Kidney tubule cell (primary cell): ENCODE data around the gene VCP.

Experiments used
- DNase-seq: peaks from one replicate; pipeline ENCODE4 v3.0.0-alpha.2; 2018; ENCODE audit warnings: low spot score

The VCP gene

GRCh38 chr9:35103660-35104191 lies 31.3 kb upstream of the VCP start:
- DNase-seq = no peak

DNA sequence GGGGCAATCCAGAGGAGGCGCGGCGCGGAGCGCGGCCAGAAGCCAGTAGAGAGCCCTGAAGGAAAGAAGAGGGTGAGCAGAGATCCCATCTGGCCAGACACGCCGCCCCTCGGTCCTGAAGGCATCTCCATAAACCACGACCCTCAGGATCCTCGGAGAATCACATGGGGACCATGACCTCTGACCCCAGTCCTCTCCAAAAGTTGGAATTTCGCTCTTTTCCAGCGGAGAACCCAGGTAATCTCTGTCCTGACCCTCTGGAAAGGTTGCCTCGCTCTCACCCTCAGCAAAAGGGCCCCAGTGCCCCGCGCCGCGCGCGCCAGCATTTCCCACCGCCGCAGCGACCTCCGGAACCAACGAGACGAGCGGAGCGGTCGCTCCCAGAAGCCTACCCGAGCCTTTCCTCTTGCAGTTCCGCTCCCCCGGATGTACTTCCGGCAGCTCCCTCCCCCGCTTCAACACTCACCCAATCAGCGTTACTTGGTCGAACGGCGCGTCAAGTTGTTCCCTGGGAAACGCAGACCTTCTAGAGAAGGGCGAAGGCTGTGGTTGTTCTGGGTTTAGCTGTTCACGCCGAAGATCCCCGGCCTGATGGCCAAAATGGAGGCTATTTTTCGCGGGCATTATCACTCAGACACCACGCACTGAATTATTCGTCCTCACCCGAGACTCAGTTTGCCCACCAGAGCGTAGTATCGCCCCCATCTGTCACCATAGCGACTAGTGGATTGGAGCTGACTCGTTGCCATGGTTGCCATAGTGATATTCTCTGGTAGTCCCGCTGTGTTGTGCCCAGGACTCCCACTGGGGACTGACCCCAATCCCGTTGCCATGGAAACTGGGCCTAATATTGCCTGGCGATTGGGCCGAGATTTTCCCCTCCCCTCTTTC lies 30.6 kb upstream of the VCP start, which contains the start of gene STOML2:
TSS of gene STOML2 (minus strand) at position 363 of the 891 bp plus-strand sequence. CDS start at position 326, 37 bp downstream.
- DNase-seq = peak; percentile 96

GRCh38 chr9:35102465-35102768 lies 30.0 kb upstream of the VCP start:
- DNase-seq = peak; percentile 19

DNA sequence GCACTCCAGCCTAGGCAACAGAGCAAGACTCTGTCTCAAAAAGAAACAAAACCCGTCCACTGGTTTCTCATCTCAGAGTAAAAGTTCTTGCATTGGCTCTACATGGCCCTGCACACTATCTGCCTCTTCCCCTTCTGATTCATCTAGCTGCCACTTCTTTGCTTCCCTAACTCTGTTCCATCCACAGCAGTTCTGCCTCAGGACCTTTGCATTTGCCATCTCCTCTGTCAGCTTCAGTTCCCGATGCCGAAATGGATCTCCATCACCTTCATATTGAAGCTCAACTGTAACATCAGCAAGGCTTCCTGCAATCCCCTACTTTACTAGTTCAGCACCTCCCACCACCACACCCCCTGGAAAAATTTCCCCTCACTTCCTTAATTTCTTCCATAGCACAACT lies 25.1 kb upstream of the VCP start:
- DNase-seq = no peak

DNA sequence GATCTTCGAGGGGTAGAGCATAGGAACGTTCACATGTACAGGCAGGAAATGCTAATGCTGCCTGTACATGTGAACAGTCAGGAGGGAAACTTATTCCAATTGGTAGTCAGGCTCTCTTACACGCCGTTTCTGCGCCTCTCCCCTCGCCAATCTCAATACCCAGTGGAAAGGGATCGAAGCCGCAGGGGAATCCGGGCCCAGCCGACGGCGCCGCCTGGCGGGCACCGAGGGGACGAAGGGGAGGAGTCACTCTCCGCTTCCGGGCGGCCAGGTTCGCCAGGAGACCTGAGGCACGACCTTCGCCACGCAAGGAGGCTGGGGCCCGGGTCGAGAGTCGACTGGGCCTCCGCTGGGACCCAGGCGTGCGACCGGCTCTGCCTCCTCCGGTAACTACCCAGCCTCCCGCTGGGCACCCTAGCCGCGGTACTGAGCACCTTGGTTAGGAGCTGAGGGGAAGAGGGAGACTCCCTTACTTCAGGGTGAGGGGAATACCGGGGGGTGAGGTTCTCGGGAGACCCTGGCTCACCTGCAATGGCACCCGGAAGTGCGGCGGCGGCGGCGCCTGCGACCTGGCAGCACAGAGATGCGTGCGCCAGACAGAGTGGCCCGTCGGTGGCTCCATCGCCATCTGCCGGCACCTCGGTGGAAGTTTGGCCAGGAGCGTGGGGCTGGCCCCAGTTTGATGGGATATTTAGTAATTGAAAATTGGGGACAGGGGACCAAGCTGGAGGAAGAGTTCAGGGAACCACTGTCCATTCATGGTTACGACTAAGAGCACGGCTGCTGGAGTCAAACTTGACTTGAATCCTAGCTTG lies 23.8 kb upstream of the VCP start, which contains the start of gene PIGO:
TSS of gene PIGO (minus strand) at position 557 of the 815 bp plus-strand sequence. CDS start 1,026 bp downstream, outside the sequence.
- DNase-seq = peak; percentile 91

GRCh38 chr9:35091536-35091935 lies 19.1 kb upstream of the VCP start:
- DNase-seq = no peak

DNA sequence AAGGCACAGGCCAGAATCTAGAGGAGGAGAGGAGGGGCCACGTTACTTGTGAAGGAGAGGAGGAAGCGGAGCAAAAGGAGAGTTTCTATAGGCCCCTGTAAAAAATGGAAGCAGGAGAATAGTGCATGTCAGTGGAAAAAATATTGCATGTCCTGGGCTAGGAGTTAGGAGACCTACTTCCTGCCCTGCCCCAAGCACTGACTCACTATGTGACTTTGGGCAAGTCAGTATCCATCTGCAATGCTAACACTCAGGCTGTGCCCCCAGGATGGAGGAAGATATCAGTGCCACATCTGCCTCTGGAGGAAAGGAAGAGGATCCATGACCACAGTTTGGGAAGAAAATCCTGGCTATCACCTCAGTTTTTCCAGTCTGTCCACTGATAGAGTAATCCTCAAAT lies 17.0 kb upstream of the VCP start:
- no peak for DNase-seq

- DNase-seq = no peak
Measured at GRCh38 chr9:35085078-35085477, 12.7 kb upstream of the VCP start.

DNA sequence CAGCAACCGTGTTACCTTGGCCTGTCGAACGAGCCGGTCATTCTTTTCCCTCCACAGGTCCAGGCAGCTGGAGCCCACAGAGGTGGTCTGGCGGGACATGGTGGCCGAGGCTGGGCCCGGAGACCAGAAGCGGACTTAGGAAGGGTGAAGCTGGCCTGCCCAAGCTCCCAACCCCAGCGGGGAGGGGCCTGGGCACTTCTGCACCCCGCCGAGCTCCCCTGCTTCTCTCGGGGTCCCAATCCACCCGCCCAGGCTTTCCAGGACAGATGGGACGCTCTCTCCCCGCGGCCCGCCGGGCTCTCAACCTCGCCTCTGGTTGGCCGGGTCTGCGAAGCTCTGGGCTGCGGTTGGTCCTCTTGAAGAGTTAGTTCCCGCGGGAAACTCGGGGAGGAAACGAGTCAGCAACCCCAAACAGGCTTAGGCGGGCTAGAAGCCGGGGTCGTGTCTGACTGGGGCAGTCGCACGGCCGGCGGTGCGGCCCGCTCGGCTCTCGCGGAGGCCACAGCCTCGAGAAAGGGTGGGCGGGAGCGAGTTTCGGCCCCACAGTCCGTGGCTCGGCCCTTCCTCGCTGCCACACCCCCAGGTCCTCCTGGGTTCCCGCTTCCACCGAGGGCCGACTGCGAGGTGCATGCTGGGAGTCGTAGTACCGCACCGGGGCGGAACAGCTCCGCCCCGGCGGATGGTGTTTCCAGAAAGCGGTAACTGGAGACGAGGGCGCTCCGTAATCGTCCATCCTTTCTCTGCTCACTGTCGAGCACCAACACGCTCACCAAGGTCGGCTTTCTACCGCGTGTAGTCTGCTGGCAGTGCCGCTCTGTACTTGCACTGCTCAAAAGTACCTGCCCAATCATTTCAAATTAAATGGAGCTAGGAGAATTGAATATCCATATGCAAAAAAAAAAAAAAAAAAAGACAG lies 7.3 kb upstream of the VCP start, which contains the start of gene FANCG:
TSS of gene FANCG (minus strand) at position 517 of the 916 bp plus-strand sequence. CDS start at position 99, 418 bp downstream.
- DNase-seq = peak; percentile 93

DNA sequence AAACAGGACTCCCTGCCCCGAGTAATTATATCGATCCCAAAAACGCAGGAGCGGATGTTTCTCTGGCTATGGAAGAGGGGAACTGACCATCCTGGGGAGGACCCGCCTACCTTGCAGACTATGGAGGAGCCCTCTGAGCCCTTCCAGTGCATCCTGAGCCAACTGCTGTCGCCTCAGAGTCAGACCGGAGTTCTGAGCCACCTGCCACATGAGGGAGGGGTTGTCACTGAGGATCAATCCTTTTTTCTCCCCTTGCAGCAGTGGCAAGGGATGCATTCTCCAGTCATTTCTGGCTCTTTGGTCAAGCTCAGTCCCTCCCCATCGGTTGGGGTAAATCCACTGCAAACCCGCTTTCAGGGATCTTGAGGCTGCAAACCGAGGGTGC lies 6.6 kb upstream of the VCP start:
- no peak for DNase-seq

- no peak for DNase-seq
Measured at GRCh38 chr9:35078066-35078465, 5.6 kb upstream of the VCP start.

- DNase-seq = no peak
Measured at GRCh38 chr9:35076848-35077247, 4.4 kb upstream of the VCP start.

DNA sequence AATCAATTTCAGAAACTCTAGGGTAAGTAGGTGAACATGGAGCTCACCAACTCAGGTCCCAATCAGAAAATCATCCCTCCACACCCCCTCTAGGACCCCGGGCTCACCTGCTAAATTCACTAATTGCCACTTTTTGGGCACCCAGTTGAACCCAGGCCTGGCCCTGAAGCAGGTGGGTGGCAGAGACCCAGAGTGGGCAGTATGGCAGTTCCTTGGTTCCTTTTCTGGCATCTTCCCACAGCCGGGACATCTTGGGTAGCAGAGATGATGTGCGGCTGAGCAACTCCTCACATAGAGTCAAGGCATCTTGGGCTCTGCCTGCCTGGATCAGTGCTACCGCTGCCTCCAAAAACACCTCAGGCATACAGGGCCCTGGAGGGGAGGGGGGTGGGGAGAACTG lies 2.9 kb upstream of the VCP start:
- DNase-seq = no peak

- DNase-seq = no peak
Measured at GRCh38 chr9:35074791-35075190, 2.4 kb upstream of the VCP start.

DNA sequence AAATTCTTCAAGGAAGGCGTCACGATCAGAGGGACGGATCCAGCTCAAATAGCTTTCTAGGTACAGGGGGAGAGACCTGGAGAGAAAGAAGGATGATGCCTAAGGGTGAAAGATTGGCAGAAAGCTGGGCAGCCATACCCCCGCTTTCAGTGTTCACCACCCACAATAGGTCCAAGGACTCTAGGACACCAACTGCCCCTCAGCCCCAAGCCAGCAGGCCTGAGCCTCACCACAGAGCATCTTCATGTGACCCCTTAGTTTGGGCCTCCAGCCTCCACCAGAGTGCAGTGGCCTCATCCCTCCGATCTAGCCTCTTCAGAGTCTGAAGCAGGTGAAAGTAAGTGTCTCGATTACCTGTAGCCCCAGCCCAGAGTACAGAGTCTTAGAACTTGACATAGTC lies 1.7 kb upstream of the VCP start:
- no peak for DNase-seq

DNA sequence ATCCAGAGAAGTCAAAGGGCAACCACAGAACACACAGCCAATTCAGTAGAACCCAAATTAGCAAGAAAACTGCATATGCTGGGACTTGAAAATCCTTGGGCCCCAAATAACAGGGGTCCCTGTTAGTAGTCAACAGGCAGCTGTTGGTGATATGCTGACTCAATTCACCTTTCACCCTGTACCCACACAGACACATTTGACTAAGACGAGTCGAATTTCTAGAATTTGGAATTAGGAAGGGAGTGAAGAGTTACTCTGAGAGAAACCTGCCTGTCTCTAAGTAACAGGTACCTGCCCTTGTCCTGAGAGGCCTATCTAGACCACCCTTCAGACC lies 821 bp upstream of the VCP start:
- DNase-seq = no peak

GRCh38 chr9:35071814-35072460 lies 488 bp downstream of the VCP start:
- peak; percentile 85 for DNase-seq

DNA sequence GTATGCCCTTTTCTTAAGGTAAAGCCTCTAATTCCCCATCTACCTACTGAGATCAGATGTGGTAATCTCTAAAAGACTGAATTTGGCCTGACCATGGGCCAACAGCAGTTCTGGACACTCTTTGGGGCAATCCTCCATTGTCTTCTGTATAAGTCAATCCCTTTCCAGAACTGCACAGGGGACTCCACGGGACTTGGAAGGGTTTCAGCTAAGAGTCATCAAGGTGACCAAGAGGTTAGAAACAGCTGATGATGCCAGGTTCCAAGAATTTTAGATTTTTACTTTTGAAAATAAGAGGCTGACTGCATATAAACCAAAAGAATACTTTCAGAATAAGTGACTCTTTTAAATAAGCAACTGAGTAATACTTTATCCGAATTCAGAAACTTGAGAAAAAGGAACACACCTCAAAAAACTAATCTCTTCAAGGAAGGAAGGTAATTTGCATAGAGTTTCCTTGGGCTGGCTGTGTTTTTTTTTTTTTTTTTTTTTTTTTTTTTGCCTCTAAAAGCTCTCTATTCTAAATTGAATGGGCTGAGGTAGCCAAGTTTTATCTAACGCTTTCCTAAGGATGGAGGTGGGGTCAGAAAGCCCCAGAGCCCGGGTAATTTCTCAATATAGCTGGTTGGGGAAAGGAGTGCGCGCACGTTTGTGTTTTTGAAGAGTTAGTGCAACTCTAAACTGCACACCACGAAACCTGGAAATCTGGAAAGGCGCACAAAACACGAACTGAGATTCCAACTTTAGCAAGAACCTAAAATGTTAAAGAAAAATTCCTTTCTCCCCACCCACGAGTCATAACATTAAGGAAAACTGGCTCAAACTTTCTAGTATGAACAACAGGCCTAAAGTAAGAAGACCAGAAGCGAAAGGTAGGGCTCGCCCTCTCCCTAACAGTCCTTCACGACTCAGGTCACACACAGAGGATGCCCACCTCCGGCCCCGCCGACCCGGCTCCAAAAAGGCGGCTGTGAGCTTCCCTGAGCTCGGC lies 1.3 kb downstream of the VCP start:
- peak; percentile 77 for DNase-seq

GRCh38 chr9:35069020-35069419 lies 3.4 kb downstream of the VCP start:
- DNase-seq = no peak

GRCh38 chr9:35067056-35067455 lies 5.4 kb downstream of the VCP start:
- no peak for DNase-seq
